Measurements from ENCODE around the gene WDR44.
"Not testable (repeated sequence)": the region's sequence is repeated elsewhere in the genome, so short reads cannot be mapped to it uniquely, and the experiment has no call there.

Gene WDR44, protein sequence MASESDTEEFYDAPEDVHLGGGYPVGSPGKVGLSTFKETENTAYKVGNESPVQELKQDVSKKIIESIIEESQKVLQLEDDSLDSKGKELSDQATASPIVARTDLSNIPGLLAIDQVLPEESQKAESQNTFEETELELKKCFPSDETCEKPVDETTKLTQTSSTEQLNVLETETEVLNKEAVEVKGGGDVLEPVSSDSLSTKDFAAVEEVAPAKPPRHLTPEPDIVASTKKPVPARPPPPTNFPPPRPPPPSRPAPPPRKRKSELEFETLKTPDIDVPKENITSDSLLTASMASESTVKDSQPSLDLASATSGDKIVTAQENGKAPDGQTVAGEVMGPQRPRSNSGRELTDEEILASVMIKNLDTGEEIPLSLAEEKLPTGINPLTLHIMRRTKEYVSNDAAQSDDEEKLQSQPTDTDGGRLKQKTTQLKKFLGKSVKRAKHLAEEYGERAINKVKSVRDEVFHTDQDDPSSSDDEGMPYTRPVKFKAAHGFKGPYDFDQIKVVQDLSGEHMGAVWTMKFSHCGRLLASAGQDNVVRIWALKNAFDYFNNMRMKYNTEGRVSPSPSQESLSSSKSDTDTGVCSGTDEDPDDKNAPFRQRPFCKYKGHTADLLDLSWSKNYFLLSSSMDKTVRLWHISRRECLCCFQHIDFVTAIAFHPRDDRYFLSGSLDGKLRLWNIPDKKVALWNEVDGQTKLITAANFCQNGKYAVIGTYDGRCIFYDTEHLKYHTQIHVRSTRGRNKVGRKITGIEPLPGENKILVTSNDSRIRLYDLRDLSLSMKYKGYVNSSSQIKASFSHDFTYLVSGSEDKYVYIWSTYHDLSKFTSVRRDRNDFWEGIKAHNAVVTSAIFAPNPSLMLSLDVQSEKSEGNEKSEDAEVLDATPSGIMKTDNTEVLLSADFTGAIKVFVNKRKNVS

DNA sequence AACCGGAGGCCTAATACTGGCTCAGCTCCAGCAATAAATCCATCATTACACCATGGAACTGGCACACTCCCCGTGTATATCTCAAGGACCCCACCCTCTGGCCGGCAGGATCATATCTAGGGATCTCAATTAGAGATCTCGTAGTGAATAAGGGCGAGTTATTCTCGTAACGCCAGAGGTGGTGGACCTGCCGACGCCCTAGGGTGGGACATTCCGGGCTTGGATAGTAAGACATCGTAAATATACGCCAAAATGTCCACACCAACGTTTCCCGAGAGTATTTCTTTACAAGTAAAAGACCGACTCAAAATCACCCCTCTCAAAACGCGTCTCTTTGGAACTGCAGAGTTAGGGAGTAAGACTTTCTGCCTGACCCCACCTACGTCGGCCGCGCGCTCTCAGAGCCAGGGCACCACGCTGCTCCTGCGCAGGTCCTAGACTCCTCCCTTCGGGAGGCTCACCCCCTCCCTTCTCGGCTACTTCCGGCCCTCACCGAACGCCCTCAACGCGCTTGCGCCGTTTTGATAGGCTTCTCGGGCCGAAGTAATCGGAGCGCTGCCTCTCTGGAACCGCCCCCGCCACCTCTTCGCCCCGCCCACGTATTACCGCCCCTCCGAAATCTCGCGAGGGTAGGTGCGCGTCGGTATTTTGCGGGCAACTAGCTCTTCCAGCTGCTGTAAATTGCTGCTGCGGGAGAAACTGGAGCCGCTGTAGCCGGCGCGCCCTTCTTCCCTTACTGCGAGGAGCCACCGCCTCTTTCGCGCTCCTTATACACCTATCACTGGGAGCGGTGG is at the start of gene WDR44:
WDR44 (plus strand) TSS at position 643 of the 794 bp plus-strand sequence. CDS start 398 bp downstream, outside the sequence.
- DNase-seq (ENCODE audit: low read depth, low spot score) = peak; percentile 86

DNA sequence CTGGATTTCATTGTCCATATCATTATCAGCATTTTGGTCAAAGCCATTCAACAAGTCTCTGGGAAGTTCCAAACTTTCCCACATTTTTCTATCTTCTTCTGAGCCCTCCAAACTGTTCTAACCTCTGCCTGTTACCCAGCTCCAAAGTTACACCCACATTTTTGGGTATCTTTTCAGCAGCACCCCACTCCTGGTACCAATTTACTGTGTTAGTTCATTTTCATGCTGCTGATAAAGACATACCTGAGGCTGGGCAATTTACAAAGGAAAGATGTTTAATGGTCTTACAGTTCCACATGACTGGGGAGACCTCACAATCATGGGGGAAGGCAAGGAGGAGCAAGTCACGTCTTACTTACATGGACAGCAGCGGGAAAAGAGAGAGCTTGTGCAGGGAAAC is 40.1 kb upstream of the WDR44 start:
- not testable (repeated sequence) for DNase-seq (ENCODE audit: low read depth, low spot score)

GRCh38 chrX:118315529-118315928 is 30.4 kb upstream of the WDR44 start:
- no peak for DNase-seq (ENCODE audit: low read depth, low spot score)

GRCh38 chrX:118324588-118324987 is 21.3 kb upstream of the WDR44 start:
- DNase-seq (ENCODE audit: low read depth, low spot score) = no peak

GRCh38 chrX:118325453-118325852 is 20.5 kb upstream of the WDR44 start:
- DNase-seq (ENCODE audit: low read depth, low spot score) = no peak

DNA sequence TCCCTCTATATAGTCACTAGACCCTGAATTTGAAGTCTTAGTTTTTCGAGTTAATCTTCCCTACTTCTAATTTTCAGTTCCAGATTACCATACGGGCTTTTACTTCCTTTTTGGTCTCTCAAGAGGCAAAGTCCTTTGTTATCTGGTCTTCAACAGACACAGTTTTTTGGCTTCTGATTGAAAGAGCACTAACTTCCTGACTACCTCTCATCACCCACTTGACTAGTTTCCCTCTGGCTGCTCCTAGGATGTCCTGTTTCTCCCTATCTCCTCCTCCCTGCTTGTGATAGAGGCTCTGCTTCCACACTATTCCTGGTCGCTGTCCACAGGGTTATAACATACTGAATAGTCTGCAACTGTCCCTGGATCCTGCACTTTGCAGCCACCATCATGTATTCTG is 16.7 kb upstream of the WDR44 start:
- no peak for DNase-seq (ENCODE audit: low read depth, low spot score)

DNA sequence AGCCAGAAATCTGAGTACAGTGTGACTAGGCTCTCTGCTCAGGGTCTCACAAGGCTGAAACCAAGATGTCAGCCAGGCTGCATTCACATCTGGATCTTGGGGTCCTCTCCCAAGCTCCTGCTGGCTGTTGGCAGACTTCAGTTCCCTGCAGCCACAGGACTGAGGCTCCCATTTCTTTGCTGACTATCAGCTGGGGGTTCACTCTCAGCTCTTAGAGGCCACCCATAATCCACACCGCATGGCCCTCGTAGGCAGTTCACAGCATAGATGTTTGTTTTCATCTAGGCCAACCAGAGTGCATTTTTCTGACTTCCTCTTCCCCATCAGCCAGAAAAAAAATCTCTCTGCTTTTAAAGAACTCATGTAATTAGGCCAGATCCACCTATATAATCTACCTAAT is 8.2 kb upstream of the WDR44 start:
- no peak for DNase-seq (ENCODE audit: low read depth, low spot score)

DNA sequence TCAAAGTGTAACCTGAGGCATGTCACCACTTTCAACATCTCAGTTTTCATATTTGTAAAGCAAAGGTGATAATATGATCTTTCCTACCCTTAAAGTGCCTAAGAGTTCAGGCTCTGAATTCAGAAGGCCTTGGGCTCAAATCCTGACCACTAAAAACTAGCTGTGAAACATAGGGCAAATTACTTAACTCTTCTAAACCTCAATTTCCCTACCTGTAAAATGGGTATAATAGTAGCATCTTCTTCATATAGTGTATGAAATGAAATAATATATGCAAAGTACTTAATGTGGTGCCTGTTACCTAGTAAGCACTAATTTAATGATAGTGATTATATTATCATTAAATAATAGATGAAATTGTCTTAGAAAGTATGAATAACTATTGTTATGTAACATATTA is 7.0 kb upstream of the WDR44 start:
- no peak for DNase-seq (ENCODE audit: low read depth, low spot score)

DNA sequence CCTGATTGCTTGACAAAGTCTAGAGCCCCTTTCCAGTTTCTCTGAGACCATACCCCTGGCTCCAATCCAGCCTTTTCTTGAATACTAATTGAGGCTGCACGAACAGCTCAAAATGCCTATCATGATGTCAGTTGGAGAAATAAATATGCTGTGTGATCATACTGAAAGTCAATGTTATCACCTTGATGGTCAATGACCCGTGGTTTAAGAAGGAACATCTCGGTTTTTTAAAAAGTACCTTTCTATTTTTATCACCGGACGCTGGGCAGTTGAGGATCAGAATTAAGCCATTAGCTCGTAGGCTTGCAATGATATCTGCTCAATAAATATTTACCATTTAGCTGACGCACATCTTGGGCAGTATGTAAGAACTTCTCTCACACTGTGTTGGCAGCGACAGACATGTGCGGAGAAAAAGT is 852 bp upstream of the WDR44 start:
- DNase-seq (ENCODE audit: low read depth, low spot score) = no peak

GRCh38 chrX:118346258-118347094 is 570 bp downstream of the WDR44 start:
- DNase-seq (ENCODE audit: low read depth, low spot score) = no peak

DNA sequence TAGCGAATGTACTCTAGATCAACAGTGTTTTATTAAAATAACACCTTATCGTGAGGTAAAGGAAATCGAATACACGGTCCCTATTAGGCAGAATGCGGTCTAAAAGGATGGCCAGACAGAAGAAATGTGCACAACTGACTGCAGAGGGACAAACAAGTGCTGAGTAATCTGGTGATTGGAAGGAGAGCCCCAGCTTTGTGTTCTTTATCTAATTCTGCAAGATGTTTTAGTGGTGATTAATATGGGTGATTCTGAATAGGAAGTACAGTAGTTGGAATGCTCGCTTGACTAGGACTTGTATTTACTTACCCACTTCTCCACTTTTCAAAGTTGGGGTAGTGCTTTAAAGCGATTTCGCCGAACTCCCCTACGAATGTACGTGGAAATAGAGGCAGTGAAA is 1.2 kb downstream of the WDR44 start:
- no peak for DNase-seq (ENCODE audit: low read depth, low spot score)

DNA sequence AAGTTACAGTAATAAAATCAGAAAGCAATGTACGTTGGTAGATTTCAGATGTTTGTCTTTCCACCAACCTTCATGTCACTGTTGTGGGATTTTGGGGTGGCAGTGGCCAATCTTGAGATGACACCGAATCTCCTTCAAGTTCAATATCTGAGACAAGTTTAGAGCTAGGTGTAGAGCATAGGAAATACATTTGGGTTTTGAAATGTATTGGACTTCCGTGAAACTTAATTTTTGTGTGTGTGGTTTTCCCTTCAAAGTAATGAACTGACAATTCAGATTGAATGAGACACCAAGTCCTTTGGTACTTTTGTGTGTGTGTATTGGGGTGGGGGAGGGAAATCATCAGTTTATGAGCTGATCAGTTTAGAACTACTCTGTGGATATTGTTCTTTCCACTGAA is 1.8 kb downstream of the WDR44 start:
- no peak for DNase-seq (ENCODE audit: low read depth, low spot score)

DNA sequence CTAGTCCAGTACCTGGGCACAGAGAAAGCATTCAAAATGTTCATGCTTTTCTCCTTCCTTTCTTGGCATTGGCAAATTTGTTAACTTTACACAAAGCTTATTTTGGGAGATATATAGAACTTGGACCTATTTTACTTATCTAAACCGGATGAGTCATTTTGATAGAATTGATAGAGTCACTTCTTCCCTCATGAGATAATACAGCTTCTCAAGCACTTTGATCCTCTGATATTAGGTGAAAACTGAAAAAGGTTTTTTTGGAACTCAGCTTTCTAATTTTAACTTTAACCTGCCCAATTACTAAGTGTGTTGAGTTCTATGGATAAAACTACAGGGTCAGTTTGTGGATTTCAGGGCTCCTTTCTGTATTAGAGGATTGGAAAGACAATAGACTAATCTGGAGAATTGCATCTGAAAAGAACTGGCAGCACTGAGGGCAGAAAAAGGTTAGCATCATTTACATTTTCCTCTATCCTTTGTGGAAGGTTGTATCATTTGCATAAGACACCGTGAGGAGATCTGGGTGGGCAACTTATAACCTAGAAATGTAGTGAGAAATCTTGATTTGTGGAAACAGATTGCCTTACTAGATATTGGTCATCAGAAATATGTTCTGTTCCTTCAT is 2.4 kb downstream of the WDR44 start:
- DNase-seq (ENCODE audit: low read depth, low spot score) = no peak

GRCh38 chrX:118349188-118349587 is 3.3 kb downstream of the WDR44 start:
- DNase-seq (ENCODE audit: low read depth, low spot score) = no peak

DNA sequence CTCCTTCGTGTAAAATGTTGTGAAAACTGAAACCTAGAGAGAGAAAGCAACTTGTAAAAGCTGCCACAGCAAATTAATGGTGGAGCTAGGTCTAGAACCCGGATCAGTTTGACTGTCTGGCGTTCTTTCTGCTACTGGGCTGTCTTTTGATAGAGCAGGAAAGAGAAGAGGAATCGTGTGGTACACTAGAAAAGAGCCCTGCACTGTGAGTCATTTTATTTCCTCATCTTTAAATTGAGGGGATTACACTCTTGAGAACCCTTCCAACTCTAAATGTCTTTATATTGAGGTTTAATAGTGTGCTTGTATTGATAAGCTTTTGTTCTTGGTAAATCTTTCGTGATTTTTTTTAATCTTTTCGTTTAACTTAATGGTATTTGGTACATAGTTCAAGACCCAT is 4.3 kb downstream of the WDR44 start:
- DNase-seq (ENCODE audit: low read depth, low spot score) = no peak

GRCh38 chrX:118350706-118351105 is 4.8 kb downstream of the WDR44 start:
- DNase-seq (ENCODE audit: low read depth, low spot score) = no peak

DNA sequence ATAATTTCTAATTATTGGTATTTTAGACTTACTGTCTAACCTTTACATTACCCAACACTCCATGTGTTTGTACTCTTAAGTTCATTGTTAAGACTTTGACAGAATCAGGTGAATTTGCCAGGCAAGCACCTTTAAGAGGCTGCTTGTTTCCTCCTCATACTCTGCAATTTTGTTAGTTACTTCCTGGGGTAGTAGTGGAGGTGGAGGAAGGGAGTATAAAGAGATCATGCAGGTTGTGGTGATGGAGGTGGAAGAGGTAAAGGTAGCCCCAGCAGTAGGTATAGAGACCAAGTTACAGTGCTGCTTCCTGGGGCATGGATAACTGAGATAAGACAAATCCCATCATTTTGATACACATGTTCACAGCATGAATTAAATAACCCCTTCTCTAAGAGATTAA is 6.7 kb downstream of the WDR44 start:
- no peak for DNase-seq (ENCODE audit: low read depth, low spot score)

GRCh38 chrX:118353081-118353850 is 7.4 kb downstream of the WDR44 start:
- DNase-seq (ENCODE audit: low read depth, low spot score) = no peak

- no peak for DNase-seq (ENCODE audit: low read depth, low spot score)
Observed at GRCh38 chrX:118355225-118355920, 9.5 kb downstream of the WDR44 start.

Measured in brain pericyte (primary cell).